Upper lobe of left lung (tissue), 6 donors: ENCODE measurements around the gene CARD10. TPM values are rescaled to one million over a fixed set of nuclear protein-coding genes. Genes with fewer than 3 reads are reported as not detected.

Experiments
- ATAC-seq, 2 donors: fragments of 200-7000 bp; cut with Tn5 transposase; one replicate each; pipeline ENCODE4 v1.9.1; 2022; ENCODE audit warnings: mild to moderate bottlenecking in 2 of 2, moderate library complexity in 2 of 2; ENCODE audit not compliant: low FRiP score in 2 of 2
- DNase-seq, 2 donors: peaks; one replicate each; pipeline ENCODE4 v3.0.0-alpha.2; 2019 to 2020
- H3K27ac ChIP-seq, 4 donors: fragments of 200-600 bp; sonication (generic); one replicate each; pipeline ENCODE4 v1.5.1; 2016 to 2019
- H3K27me3 ChIP-seq, 4 donors: fragments of 200-600 bp; sonication (generic); one replicate each; pipeline ENCODE4 v1.5.1; 2017 to 2019
- H3K36me3 ChIP-seq, 4 donors: fragments of 200-600 bp; sonication (generic); one replicate each; pipeline ENCODE4 v1.5.1; 2016 to 2019
- H3K4me1 ChIP-seq, 4 donors: fragments of 200-600 bp; sonication (generic); one replicate each; pipeline ENCODE4 v1.5.1; 2018 to 2019
- H3K4me3 ChIP-seq, 4 donors: fragments of 200-600 bp; sonication (generic); one replicate each; pipeline ENCODE4 v1.5.1; 2017 to 2019; ENCODE audit warnings: mild to moderate bottlenecking in 2 of 4, moderate library complexity in 1 of 4
- H3K9me3 ChIP-seq, 4 donors: fragments of 200-600 bp; sonication (generic); one replicate each; pipeline ENCODE4 v1.5.1; 2018 to 2019
- EP300 ChIP-seq, 4 donors: sonication (generic); formaldehyde crosslinking; IDR thresholded peaks; one replicate each; pipeline ENCODE4 v1.5.1; 2017; ENCODE audit warnings: antibody characterized with exemption in 4 of 4, control low read depth in 2 of 4
- POLR2A ChIP-seq, 4 donors: fragments of 450-650 bp; IDR thresholded peaks; one replicate each; pipeline ENCODE4 v1.5.1; 2016 to 2017; ENCODE audit warnings: antibody characterized with exemption in 4 of 4, mild to moderate bottlenecking in 2 of 4
- POLR2AphosphoS5 ChIP-seq, 2 donors: sonication (generic); formaldehyde crosslinking; IDR thresholded peaks; one replicate each; pipeline ENCODE4 v1.5.1; 2017; ENCODE audit warnings: antibody characterized with exemption in 2 of 2
- WGBS, 2 donors: methylation state at CpG; one replicate each; pipeline ENCODE4 v1.1.5; 2017 to 2018; 5-methylcytosine and 5-hydroxymethylcytosine counted together
- total RNA-seq, 6 donors: library from RNA; depleted of rRNA in 4 of 6; stranded (reverse); fragments of >200 nt in 4 of 6; gene quantifications; one replicate each; pipeline versions ENCODE4 v1.1.0 to v1.2.1, GENCODE V29; 2016 to 2021
- TF ChIP-seq, protein P1 (sequence below), 6 experiments: fragments of 450-650 bp in 4 of 6; fragments of 200-600 bp in 2 of 6; sonication (generic) in 2 of 6; IDR thresholded peaks; one replicate each; pipeline ENCODE4 v1.5.1; 2016 to 2019; ENCODE audit warnings: antibody characterized with exemption in 6 of 6
- donor health status: DM: no; HTN: no; CAD: no; lungs with moderate emphysema.
- donor health status: DM: no; HTN: yes; CAD: no; lungs with severe emphysema.

Gene CARD10
- total RNA-seq, 6 donors from 2014 or later: 6.2 to 19.8 (median 13.6) TPM

DNA sequence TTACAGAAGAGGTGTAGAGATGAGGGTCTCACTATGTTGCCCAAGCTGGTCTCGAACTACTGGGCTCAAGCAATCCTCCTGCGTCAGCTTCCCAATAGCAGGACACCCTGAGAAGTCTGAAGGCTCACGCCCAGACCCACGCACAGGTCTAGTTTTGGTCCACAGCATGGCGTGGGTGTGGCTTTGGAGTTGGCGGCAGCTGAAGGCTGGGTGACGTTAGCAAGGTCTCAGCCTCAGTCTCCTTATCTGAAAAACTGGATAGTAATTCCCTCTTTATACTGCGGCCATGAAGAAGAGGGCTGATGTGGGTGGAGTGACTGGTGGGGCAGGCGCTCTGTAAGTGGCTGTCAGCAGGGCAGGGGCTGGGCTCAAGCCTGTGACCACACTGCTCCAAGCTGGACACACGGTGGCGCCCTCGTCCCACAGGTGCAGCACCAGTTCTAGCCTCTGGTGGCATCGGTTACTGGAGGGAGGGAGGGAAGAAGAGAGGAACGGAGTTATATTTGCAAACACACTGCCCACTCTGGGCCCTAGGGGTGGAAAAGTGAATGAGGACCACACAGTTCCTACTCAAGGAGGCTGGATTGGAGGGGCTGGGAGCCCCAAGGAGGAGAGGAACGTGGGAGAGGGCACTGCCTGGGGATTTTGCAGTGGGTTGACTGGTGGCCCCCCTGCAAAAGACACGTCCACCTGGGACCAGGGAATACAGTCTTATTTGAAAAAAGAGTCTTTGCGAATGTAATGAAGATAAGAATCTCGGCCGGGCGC is 19.6 kb upstream of the CARD10 start:
- Histone ChIP-seq H3K4me3 (peak overlapping the region in 1 of 4 donors; percentile 6), H3K4me1 (peaks cover 16 to 27% (median 20%) of the 10 kb centered on the region in 4 donors), H3K9me3 (no peaks in the 10 kb centered on the region), H3K27me3 (no peaks in the 10 kb centered on the region), H3K36me3 (no peaks in the 10 kb centered on the region), H3K27ac (peak overlapping the region in 3 of 4 donors; percentile 28 to 61 (median 40))
- 10 to 28% methylated on average over 13 to 18 of the region's 20 CpGs for WGBS, 2 donors
- DNase-seq (peak; percentile 92 to 97), ATAC-seq (peak; percentile 97 to 99)
- TF ChIP-seq POLR2AphosphoS5 (IDR thresholded peaks at IDR 0.05) (no peak), POLR2A (IDR thresholded peaks at IDR 0.05) (no peak), EP300 (IDR thresholded peaks at IDR 0.05) (no peak)
- TF ChIP-seq, protein P1, sequence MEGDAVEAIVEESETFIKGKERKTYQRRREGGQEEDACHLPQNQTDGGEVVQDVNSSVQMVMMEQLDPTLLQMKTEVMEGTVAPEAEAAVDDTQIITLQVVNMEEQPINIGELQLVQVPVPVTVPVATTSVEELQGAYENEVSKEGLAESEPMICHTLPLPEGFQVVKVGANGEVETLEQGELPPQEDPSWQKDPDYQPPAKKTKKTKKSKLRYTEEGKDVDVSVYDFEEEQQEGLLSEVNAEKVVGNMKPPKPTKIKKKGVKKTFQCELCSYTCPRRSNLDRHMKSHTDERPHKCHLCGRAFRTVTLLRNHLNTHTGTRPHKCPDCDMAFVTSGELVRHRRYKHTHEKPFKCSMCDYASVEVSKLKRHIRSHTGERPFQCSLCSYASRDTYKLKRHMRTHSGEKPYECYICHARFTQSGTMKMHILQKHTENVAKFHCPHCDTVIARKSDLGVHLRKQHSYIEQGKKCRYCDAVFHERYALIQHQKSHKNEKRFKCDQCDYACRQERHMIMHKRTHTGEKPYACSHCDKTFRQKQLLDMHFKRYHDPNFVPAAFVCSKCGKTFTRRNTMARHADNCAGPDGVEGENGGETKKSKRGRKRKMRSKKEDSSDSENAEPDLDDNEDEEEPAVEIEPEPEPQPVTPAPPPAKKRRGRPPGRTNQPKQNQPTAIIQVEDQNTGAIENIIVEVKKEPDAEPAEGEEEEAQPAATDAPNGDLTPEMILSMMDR (IDR thresholded peaks at IDR 0.05): peak; percentile 96 to 99 (median 98)

GRCh38 chr22:37535159-37535558 is 15.9 kb upstream of the CARD10 start:
- Histone ChIP-seq H3K9me3 (no peaks in the 10 kb centered on the region), H3K27ac (no peak overlapping the region), H3K36me3 (no peaks in the 10 kb centered on the region), H3K4me3 (no peak overlapping the region), H3K27me3 (no peaks in the 10 kb centered on the region), H3K4me1 (peaks cover 10 to 16% (median 12%) of the 10 kb centered on the region in 4 donors)
- WGBS, 2 donors: 87 to 96% methylated on average over 6 of the region's 6 CpGs
- ATAC-seq (no peak), DNase-seq (no peak)
- TF ChIP-seq POLR2A (IDR thresholded peaks at IDR 0.05) (no peak), EP300 (IDR thresholded peaks at IDR 0.05) (no peak), POLR2AphosphoS5 (IDR thresholded peaks at IDR 0.05) (no peak)
- TF ChIP-seq, protein P1 (IDR thresholded peaks at IDR 0.05): no peak

DNA sequence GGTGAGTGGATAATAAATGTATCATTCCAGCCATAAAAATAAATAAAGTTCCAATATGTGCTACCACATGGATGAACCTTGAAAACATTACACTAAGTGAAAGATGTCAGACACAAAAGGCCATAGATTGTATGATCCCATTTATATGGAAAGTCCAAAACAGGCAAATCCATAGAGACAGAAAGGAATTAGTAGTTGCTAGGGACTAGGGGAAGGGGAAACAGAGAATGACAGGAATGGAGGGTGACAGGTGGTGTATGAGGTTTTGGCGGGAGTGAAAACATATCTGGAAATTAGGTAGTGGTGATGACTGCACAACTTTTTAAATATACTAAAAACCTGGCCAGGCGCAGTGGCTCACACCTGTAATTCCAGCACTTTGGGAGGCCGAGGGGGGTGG is 15.2 kb upstream of the CARD10 start:
- ATAC-seq: no peak
- WGBS, 2 donors: 88 to 95% methylated on average over 3 of the region's 3 CpGs
- TF ChIP-seq EP300 (IDR thresholded peaks at IDR 0.05) (no peak), POLR2A (IDR thresholded peaks at IDR 0.05) (no peak), POLR2AphosphoS5 (IDR thresholded peaks at IDR 0.05) (no peak)
- TF ChIP-seq, protein P1 (IDR thresholded peaks at IDR 0.05): no peak
- Histone ChIP-seq H3K27ac (no peak overlapping the region), H3K9me3 (no peaks in the 10 kb centered on the region), H3K4me1 (peaks cover 10 to 16% (median 12%) of the 10 kb centered on the region in 4 donors), H3K36me3 (no peaks in the 10 kb centered on the region), H3K4me3 (no peak overlapping the region), H3K27me3 (no peaks in the 10 kb centered on the region)
- DNase-seq: no peak

DNA sequence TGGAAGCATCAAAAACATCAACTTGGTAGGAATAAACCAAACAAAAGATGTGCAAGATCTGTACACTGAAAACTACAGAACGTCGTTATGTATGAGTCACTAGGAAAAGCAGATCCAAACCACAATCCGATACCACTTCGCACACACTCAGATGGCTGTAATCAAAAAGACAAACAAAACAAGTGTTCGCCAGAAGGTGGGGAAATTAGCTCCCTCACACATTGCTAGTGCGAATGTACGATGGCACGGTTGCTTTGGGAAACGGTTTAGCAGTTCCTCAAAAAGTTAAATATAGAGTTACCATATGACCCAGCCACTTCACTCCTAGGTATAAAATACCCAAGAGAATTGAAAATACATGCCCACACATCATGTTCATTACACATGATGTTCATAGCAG is 14.8 kb upstream of the CARD10 start:
- Histone ChIP-seq H3K9me3 (no peaks in the 10 kb centered on the region), H3K36me3 (no peaks in the 10 kb centered on the region), H3K4me3 (no peak overlapping the region), H3K27me3 (no peaks in the 10 kb centered on the region), H3K27ac (no peak overlapping the region), H3K4me1 (peaks cover 6 to 14% (median 9%) of the 10 kb centered on the region in 4 donors)
- DNase-seq: no peak
- WGBS, 2 donors: 30 to 44% methylated on average over 9 of the region's 9 CpGs
- TF ChIP-seq EP300 (IDR thresholded peaks at IDR 0.05) (no peak), POLR2AphosphoS5 (IDR thresholded peaks at IDR 0.05) (no peak), POLR2A (IDR thresholded peaks at IDR 0.05) (no peak)
- TF ChIP-seq, protein P1 (IDR thresholded peaks at IDR 0.05): no peak
- peak; percentile 39 to 40 for ATAC-seq
